ENCODE data around the gene DELE1. TPM values are rescaled to one million over a fixed set of nuclear protein-coding genes. Genes with fewer than 3 reads are reported as not detected.

DELE1 gene
- total RNA-seq, 3 donors from 2014 or later (not counting 1 experiment from before 2014, with no cell fraction given): 106 to 125 (median 115) TPM

DNA sequence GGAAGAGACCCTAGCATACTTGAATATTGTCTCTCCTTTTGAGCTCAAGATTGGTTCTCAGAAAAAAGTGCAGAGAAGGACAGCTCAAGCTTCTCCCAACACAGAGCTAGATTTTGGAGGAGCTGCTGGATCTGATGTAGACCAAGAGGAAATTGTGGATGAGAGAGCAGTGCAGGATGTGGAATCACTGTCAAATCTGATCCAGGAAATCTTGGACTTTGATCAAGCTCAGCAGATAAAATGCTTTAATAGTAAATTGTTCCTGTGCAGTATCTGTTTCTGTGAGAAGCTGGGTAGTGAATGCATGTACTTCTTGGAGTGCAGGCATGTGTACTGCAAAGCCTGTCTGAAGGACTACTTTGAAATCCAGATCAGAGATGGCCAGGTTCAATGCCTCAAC, 54.7 kb downstream of the DELE1 start:
- no peak overlapping the region for H3K4me3 Mint-ChIP-seq

GRCh38 chr5:141982626-141983025, 59.0 kb downstream of the DELE1 start:
- WGBS (ENCODE audit: insufficient coverage): 50% methylated on average over 2 of the region's 2 CpGs
- Mint-ChIP-seq H3K9me3 (no peaks in the 10 kb centered on the region), H3K4me3 (no peak overlapping the region), H3K4me1 (peaks cover 6 to 16% of the 10 kb centered on the region in 2 donors), H3K36me3 (peaks cover 43% of the 10 kb centered on the region), H3K27ac (no peak overlapping the region), H3K27me3 (ENCODE audit: low read depth in 2 of 2) (no peaks in the 10 kb centered on the region)
- intact Hi-C loops (cut with micrococcal nuclease): no loop called here
- no peak overlapping the region for H3K27ac ChIP-seq (ENCODE audit: low read length)
- peaks cover 94% of the 10 kb centered on the region for H3K36me3 ChIP-seq (ENCODE audit: control insufficient read depth, insufficient read depth, low read length)
- no peaks in the 10 kb centered on the region for H3K9me3 ChIP-seq (ENCODE audit: control insufficient read depth, insufficient read depth, low read length)
- TF ChIP-seq, protein P1, sequence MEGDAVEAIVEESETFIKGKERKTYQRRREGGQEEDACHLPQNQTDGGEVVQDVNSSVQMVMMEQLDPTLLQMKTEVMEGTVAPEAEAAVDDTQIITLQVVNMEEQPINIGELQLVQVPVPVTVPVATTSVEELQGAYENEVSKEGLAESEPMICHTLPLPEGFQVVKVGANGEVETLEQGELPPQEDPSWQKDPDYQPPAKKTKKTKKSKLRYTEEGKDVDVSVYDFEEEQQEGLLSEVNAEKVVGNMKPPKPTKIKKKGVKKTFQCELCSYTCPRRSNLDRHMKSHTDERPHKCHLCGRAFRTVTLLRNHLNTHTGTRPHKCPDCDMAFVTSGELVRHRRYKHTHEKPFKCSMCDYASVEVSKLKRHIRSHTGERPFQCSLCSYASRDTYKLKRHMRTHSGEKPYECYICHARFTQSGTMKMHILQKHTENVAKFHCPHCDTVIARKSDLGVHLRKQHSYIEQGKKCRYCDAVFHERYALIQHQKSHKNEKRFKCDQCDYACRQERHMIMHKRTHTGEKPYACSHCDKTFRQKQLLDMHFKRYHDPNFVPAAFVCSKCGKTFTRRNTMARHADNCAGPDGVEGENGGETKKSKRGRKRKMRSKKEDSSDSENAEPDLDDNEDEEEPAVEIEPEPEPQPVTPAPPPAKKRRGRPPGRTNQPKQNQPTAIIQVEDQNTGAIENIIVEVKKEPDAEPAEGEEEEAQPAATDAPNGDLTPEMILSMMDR (IDR thresholded peaks at IDR 0.05): no peak
- no peaks in the 10 kb centered on the region for H3K4me1 ChIP-seq (ENCODE audit: control insufficient read depth, insufficient read depth, low read length)
- DNase-seq: no peak
- no peak for ATAC-seq
- H3K4me3 ChIP-seq (ENCODE audit: low read length): no peak overlapping the region
- no peaks in the 10 kb centered on the region for H3K27me3 ChIP-seq (ENCODE audit: control insufficient read depth, insufficient read depth, low read length)

More for the DNA sequence above, 54.7 kb downstream of the DELE1 start:
- no peak for ATAC-seq
- H3K4me3 ChIP-seq (ENCODE audit: low read length): no peak overlapping the region
- H3K36me3 ChIP-seq (ENCODE audit: control insufficient read depth, insufficient read depth, low read length): peaks cover 79% of the 10 kb centered on the region
- H3K9me3 ChIP-seq (ENCODE audit: control insufficient read depth, insufficient read depth, low read length): no peaks in the 10 kb centered on the region
- H3K27me3 Mint-ChIP-seq (ENCODE audit: low read depth in 2 of 2): no peaks in the 10 kb centered on the region
- no peaks in the 10 kb centered on the region for H3K4me1 ChIP-seq (ENCODE audit: control insufficient read depth, insufficient read depth, low read length)
- peaks cover 23% of the 10 kb centered on the region for H3K36me3 Mint-ChIP-seq
- peaks cover 14 to 20% of the 10 kb centered on the region in 2 donors for H3K4me1 Mint-ChIP-seq
- H3K27ac Mint-ChIP-seq: no peak overlapping the region
- no peaks in the 10 kb centered on the region for H3K27me3 ChIP-seq (ENCODE audit: control insufficient read depth, insufficient read depth, low read length)
- no peak for DNase-seq
- H3K27ac ChIP-seq (ENCODE audit: low read length): no peak overlapping the region
- TF ChIP-seq, protein P1 (IDR thresholded peaks at IDR 0.05): no peak
- intact Hi-C loops (cut with micrococcal nuclease): no loop called here
- no peaks in the 10 kb centered on the region for H3K9me3 Mint-ChIP-seq

DNA sequence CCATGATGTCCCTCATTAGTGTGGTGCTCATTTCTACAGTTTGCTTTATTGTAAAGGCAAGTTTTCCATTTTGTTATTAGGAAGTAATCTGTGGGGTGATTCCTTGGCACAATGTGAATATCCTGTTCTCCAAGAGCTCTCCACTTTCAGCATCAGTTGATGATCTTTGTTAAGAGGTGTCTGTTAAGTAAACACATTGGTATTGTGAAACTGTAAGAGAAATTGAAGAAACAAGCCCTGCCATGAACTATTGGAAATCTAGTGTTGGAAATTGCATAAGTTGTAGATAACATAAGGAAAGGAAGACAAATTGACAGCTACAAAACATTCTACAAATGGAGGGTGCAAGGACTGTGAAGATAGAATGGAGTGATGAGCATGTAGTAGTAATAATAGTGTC, 62.4 kb downstream of the DELE1 start:
- Mint-ChIP-seq H3K4me3 (no peak overlapping the region), H3K36me3 (peaks cover 42% of the 10 kb centered on the region), H3K4me1 (peaks cover 11% of the 10 kb centered on the region in 2 donors), H3K9me3 (no peaks in the 10 kb centered on the region), H3K27ac (no peak overlapping the region), H3K27me3 (ENCODE audit: low read depth in 2 of 2) (no peaks in the 10 kb centered on the region)
- Histone ChIP-seq H3K4me1 (ENCODE audit: control insufficient read depth, insufficient read depth, low read length) (no peaks in the 10 kb centered on the region), H3K27me3 (ENCODE audit: control insufficient read depth, insufficient read depth, low read length) (no peaks in the 10 kb centered on the region), H3K9me3 (ENCODE audit: control insufficient read depth, insufficient read depth, low read length) (no peaks in the 10 kb centered on the region), H3K27ac (ENCODE audit: low read length) (no peak overlapping the region), H3K36me3 (ENCODE audit: control insufficient read depth, insufficient read depth, low read length) (peaks cover 76% of the 10 kb centered on the region), H3K4me3 (ENCODE audit: low read length) (no peak overlapping the region)
- TF ChIP-seq, protein P1 (IDR thresholded peaks at IDR 0.05): no peak
- ATAC-seq (no peak), DNase-seq (no peak)
- intact Hi-C loops (cut with micrococcal nuclease): no loop called here

GRCh38 chr5:141989720-141990119, 66.0 kb downstream of the DELE1 start:
- H3K36me3 ChIP-seq (ENCODE audit: control insufficient read depth, insufficient read depth, low read length): peaks cover 66% of the 10 kb centered on the region
- H3K27me3 ChIP-seq (ENCODE audit: control insufficient read depth, insufficient read depth, low read length): no peaks in the 10 kb centered on the region
- peaks cover 35% of the 10 kb centered on the region for H3K36me3 Mint-ChIP-seq
- TF ChIP-seq, protein P1 (IDR thresholded peaks at IDR 0.05): no peak
- no peak overlapping the region for H3K27ac ChIP-seq (ENCODE audit: low read length)
- peaks cover 11% of the 10 kb centered on the region in 2 donors for H3K4me1 Mint-ChIP-seq
- H3K4me3 Mint-ChIP-seq: no peak overlapping the region
- ATAC-seq (no peak), DNase-seq (no peak)
- intact Hi-C loops (cut with micrococcal nuclease): loop anchor here (5.0 kb wide), 2 partner anchors 138 to 708 kb away; no protein-coding TSS in a partner anchor
- H3K9me3 Mint-ChIP-seq: no peaks in the 10 kb centered on the region
- H3K9me3 ChIP-seq (ENCODE audit: control insufficient read depth, insufficient read depth, low read length): no peaks in the 10 kb centered on the region
- no peak overlapping the region for H3K27ac Mint-ChIP-seq
- H3K4me1 ChIP-seq (ENCODE audit: control insufficient read depth, insufficient read depth, low read length): no peaks in the 10 kb centered on the region
- no peaks in the 10 kb centered on the region for H3K27me3 Mint-ChIP-seq (ENCODE audit: low read depth in 2 of 2)
- no peak overlapping the region for H3K4me3 ChIP-seq (ENCODE audit: low read length)
- WGBS (ENCODE audit: insufficient coverage): no CpG with 5 or more reads among the region's 1 CpG

All from natural killer cell (primary cell).